Kidney epithelial cell (primary cell): ENCODE results near the gene ARHGAP1. TPM values are rescaled to one million over a fixed set of nuclear protein-coding genes. Genes with fewer than 3 reads are reported as not detected.
A peak's percentile ranks its signal among the peaks of the same experiment; 100 is the strongest.

ENCODE experiments used
- DNase-seq: peaks from one replicate; pipeline ENCODE4 v3.0.0-alpha.2; 2010; ENCODE audit warnings: low read depth
- H3K27me3 ChIP-seq: 2 replicates; pipeline ENCODE4 v1.6.0; 2011; ENCODE audit warnings: low read length; ENCODE audit not compliant: control insufficient read depth, insufficient read depth
- H3K36me3 ChIP-seq: 2 replicates; pipeline ENCODE4 v1.5.1; 2011; ENCODE audit warnings: low read length; ENCODE audit not compliant: control insufficient read depth, insufficient read depth
- H3K4me3 ChIP-seq: 2 replicates; pipeline ENCODE4 v1.5.1; 2011; ENCODE audit warnings: low read depth, mild to moderate bottlenecking, control low read depth, low read length
- CTCF ChIP-seq: IDR thresholded peaks from 2 replicates; pipeline ENCODE4 v1.5.1; 2011; ENCODE audit warnings: mild to moderate bottlenecking, moderate library complexity, low read length, control low read depth, inconsistent platforms; ENCODE audit not compliant: insufficient read depth, poor library complexity, severe bottlenecking
- total RNA-seq: library from RNA; depleted of rRNA; stranded (reverse); fragments of >200 nt; gene quantifications from 2 replicates; pipeline ENCODE4 v1.2.3, GENCODE V29; 2015

Gene ARHGAP1
- 51.6 and 61.7 TPM in 2 replicates for total RNA-seq

- Histone ChIP-seq H3K36me3 (peaks cover 4% of the 10 kb centered on the region), H3K27me3 (no peaks in the 10 kb centered on the region), H3K4me3 (peak within 1 kb of the TSS; percentile 69)
- TF ChIP-seq CTCF, result no peak
- peak; percentile 94 for DNase-seq
Observed at GRCh38 chr11:46700241-46701077, at the start of gene ARHGAP1, which contains the start of gene ZNF408. Gene ARHGAP1, minus strand, starts transcription at chr11:46700619. Its CDS starts 4,512 bp downstream, at chr11:46696107. Gene ZNF408, plus strand, starts transcription at chr11:46701031. Its CDS starts 17 bp downstream, at chr11:46701048.

GRCh38 chr11:46747150-46747549, 46.7 kb upstream of the ARHGAP1 start:
- Histone ChIP-seq H3K4me3 (no peak overlapping the region), H3K27me3 (no peaks in the 10 kb centered on the region), H3K36me3 (no peaks in the 10 kb centered on the region)
- DNase-seq, result no peak
- TF ChIP-seq CTCF, result no peak

DNA sequence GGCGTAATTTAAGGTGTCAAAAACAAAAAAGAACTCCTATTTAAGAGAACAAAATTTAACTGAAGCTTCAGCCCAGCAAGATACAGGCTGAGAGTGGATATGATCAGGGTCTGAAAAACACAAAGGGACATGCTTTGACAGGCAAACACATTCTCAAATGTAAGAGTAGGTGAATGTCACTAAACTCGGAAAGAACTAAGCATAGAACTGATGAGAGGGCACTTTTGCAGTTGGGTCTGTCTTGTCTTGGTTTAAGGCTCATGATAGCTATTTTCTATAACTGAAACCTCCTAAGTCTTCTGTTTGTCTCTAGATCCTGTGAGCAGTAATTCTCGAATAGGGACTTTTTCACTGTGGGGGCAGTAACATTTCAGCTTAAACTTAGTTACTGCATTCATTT, 45.6 kb upstream of the ARHGAP1 start:
- H3K36me3 ChIP-seq, result no peaks in the 10 kb centered on the region
- no peaks in the 10 kb centered on the region for H3K27me3 ChIP-seq

DNA sequence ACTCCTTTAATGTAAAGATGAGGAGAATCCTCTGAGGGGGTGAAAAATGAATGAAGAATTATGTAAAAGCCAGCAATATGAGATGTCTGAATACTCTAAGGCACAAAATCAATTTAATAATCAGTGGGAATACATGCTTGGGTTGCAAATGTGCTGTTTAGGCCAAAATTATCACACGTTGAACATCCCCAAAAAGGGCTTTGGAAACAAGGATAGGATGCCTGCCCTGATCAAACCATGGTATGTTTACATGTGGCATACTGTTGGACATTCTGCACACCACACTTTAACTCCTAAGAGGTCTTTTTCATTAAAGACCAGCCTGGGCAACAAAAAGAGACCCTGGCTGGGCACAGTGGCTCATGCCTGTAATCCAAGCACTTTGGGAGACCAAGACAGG, 44.9 kb upstream of the ARHGAP1 start:
- no peak for DNase-seq
- Histone ChIP-seq H3K36me3 (no peaks in the 10 kb centered on the region), H3K4me3 (no peak overlapping the region), H3K27me3 (no peaks in the 10 kb centered on the region)
- no peak for TF ChIP-seq CTCF

More for the DNA sequence above, 45.6 kb upstream of the ARHGAP1 start:
- no peak for TF ChIP-seq CTCF
- H3K4me3 ChIP-seq, result no peak overlapping the region
- DNase-seq, result no peak

GRCh38 chr11:46743693-46744339, 43.4 kb upstream of the ARHGAP1 start:
- Histone ChIP-seq H3K4me3 (no peak overlapping the region), H3K27me3 (no peaks in the 10 kb centered on the region), H3K36me3 (no peaks in the 10 kb centered on the region)
- no peak for DNase-seq
- no peak for TF ChIP-seq CTCF

DNA sequence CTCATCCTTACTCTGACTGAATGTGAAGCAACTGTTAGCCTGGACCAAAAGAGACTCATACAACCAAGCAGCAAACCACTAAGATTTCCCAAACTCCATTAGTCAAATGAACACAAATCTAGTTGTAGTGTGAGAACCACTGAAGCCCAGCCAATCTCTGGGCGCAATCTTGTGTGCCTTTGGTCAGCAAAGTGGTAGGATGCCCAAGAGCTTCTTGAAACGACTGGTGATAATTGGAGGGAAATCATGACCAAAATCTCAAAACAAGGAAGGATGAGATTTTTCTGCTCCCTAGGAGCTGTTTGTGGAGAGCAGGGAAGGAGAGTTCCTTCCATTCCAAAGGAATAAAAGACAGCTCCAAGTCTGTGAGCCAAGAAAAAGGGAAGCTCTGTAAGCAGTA, 42.6 kb upstream of the ARHGAP1 start:
- no peak for TF ChIP-seq CTCF
- DNase-seq, result no peak
- H3K4me3 ChIP-seq, result no peak overlapping the region
- no peaks in the 10 kb centered on the region for H3K36me3 ChIP-seq
- no peaks in the 10 kb centered on the region for H3K27me3 ChIP-seq
